Cardiac muscle cell (in vitro differentiated cells and primary cell): ENCODE measurements around the gene ATP5F1D. TPM values are rescaled to one million over a fixed set of nuclear protein-coding genes. Genes with fewer than 3 reads are reported as not detected.

ENCODE experiments used
- DNase-seq, 2 donors: peaks; one replicate each; pipeline versions ENCODE4 v3.0.0 to v3.0.0-alpha.2; 2010 to 2017; ENCODE audit warnings: low read depth in 1 of 2, low spot score in 1 of 2
- H3K27ac ChIP-seq: fragments of 200-600 bp; sonication (generic); 2 replicates; pipeline ENCODE4 v1.5.1; 2016
- H3K27me3 ChIP-seq: fragments of 200-600 bp; sonication (generic); 2 replicates; pipeline ENCODE4 v1.6.0; 2016; ENCODE audit warnings: control low read depth
- H3K36me3 ChIP-seq: fragments of 200-600 bp; sonication (generic); 2 replicates; pipeline ENCODE4 v1.5.1; 2016; ENCODE audit warnings: control low read depth
- H3K4me1 ChIP-seq: fragments of 200-600 bp; sonication (generic); 2 replicates; pipeline ENCODE4 v1.8.1; 2017; ENCODE audit warnings: low read depth, mild to moderate bottlenecking, mixed run types
- H3K4me3 ChIP-seq: fragments of 200-600 bp; sonication (generic); 2 replicates; pipeline ENCODE4 v1.5.1; 2016; ENCODE audit warnings: mild to moderate bottlenecking
- H3K9me3 ChIP-seq: fragments of 200-600 bp; sonication (generic); 2 replicates; pipeline ENCODE4 v1.5.1; 2017; ENCODE audit warnings: low read depth, mild to moderate bottlenecking, control low read depth
- CTCF ChIP-seq: IDR thresholded peaks from 2 replicates; pipeline ENCODE4 v1.5.1; 2012; ENCODE audit warnings: low read depth, mild to moderate bottlenecking, low read length
- polyA plus RNA-seq: library from polyadenylated mRNA; unstranded; fragments of >200 nt; fragmentation: Nextera tagmentation; extraction: Ambion mirVana; gene quantifications from 2 replicates; pipeline ENCODE4 v1.2.1, GENCODE V29; 2016
- total RNA-seq: library from RNA; depleted of rRNA; stranded (reverse); fragments of >200 nt; gene quantifications from 2 replicates; pipeline ENCODE4 v1.2.3, GENCODE V29; 2016

The ATP5F1D gene
- total and polyA plus RNA-seq, 2 experiments from 2014 or later, result 188 to 638 TPM

- Histone ChIP-seq H3K27me3 (no peaks in the 10 kb centered on the region), H3K4me1 (peaks cover 11% of the 10 kb centered on the region), H3K4me3 (peak overlapping the region; percentile 92), H3K27ac (peak overlapping the region; percentile 91), H3K9me3 (no peaks in the 10 kb centered on the region), H3K36me3 (peaks cover 23% of the 10 kb centered on the region)
- DNase-seq, result peak; percentile 87 to 88
- no peak for TF ChIP-seq CTCF
These were observed 9.1 kb downstream of the ATP5F1D start for GRCh38 chr19:1250437-1251260.

GRCh38 chr19:1251330-1252220, 10.0 kb downstream of the ATP5F1D start:
- peak overlapping the region; percentile 92 for H3K4me3 ChIP-seq
- H3K27me3 ChIP-seq, result no peaks in the 10 kb centered on the region
- H3K4me1 ChIP-seq, result peaks cover 11% of the 10 kb centered on the region
- peaks cover 30% of the 10 kb centered on the region for H3K36me3 ChIP-seq
- peak; percentile 60 to 82 for DNase-seq
- no peaks in the 10 kb centered on the region for H3K9me3 ChIP-seq
- TF ChIP-seq CTCF, result no peak
- peak overlapping the region; percentile 91 for H3K27ac ChIP-seq

GRCh38 chr19:1252221-1252820, 10.8 kb downstream of the ATP5F1D start:
- Histone ChIP-seq H3K9me3 (no peaks in the 10 kb centered on the region), H3K27ac (peak overlapping the region; percentile 91), H3K4me3 (peak overlapping the region; percentile 92), H3K36me3 (peaks cover 35% of the 10 kb centered on the region), H3K27me3 (no peaks in the 10 kb centered on the region), H3K4me1 (peaks cover 11% of the 10 kb centered on the region)
- TF ChIP-seq CTCF, result no peak
- DNase-seq, result peak in 1 of 2 donors; percentile 99

GRCh38 chr19:1252821-1253513, 11.4 kb downstream of the ATP5F1D start:
- H3K4me3 ChIP-seq, result peak overlapping the region; percentile 92
- no peaks in the 10 kb centered on the region for H3K27me3 ChIP-seq
- peaks cover 11% of the 10 kb centered on the region for H3K4me1 ChIP-seq
- TF ChIP-seq CTCF, result no peak
- H3K36me3 ChIP-seq, result peaks cover 41% of the 10 kb centered on the region
- peak in 1 of 2 donors; percentile 99 for DNase-seq
- no peaks in the 10 kb centered on the region for H3K9me3 ChIP-seq
- H3K27ac ChIP-seq, result peak overlapping the region; percentile 91
